Measurements from ENCODE around the gene CDH2.

CDH2 gene

GRCh38 chr18:28005164-28005563 is 171.8 kb downstream of the CDH2 start:
- DNase-seq (ENCODE audit: low read depth) = no peak
- no peak for TF ChIP-seq CTCF (conservative IDR thresholded peaks at IDR 0.05; ENCODE audit: low read length)

GRCh38 chr18:28004606-28005005 is 172.3 kb downstream of the CDH2 start:
- H3K4me3 ChIP-seq (ENCODE audit: low read length) = no peak overlapping the region
- no peak for TF ChIP-seq CTCF (conservative IDR thresholded peaks at IDR 0.05; ENCODE audit: low read length)
- no peak for DNase-seq (ENCODE audit: low read depth)

More at GRCh38 chr18:28005164-28005563, 171.8 kb downstream of the CDH2 start:
- H3K4me3 ChIP-seq (ENCODE audit: low read length) = no peak overlapping the region

GRCh38 chr18:28003451-28003850 is 173.5 kb downstream of the CDH2 start:
- DNase-seq (ENCODE audit: low read depth) = peak; percentile 46
- H3K4me3 ChIP-seq (ENCODE audit: low read length) = no peak overlapping the region
- no peak for TF ChIP-seq CTCF (conservative IDR thresholded peaks at IDR 0.05; ENCODE audit: low read length)

DNA sequence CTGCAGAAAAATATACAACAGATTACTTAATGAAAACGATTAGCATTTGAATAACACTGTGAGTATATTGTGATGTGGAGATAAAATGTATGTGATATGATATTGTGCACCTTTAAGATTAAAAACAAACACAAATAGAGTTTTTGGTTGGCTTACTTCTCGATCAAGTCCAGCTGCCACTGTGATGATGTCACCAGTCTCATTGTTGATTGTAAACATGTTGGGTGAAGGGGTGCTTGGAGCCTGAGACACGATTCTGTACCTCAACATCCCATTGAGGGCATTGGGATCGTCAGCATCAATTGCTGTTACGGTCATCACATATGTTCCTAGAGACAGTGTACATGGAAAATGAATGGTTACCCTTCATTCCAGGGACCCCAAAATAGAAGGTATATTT is 174.1 kb downstream of the CDH2 start:
- no peak overlapping the region for H3K4me3 ChIP-seq (ENCODE audit: low read length)
- no peak for TF ChIP-seq CTCF (conservative IDR thresholded peaks at IDR 0.05; ENCODE audit: low read length)
- DNase-seq (ENCODE audit: low read depth) = no peak

GRCh38 chr18:27996801-27997272 is 180.1 kb downstream of the CDH2 start:
- no peak for TF ChIP-seq CTCF (conservative IDR thresholded peaks at IDR 0.05; ENCODE audit: low read length)
- H3K4me3 ChIP-seq (ENCODE audit: low read length) = no peak overlapping the region
- DNase-seq (ENCODE audit: low read depth) = peak; percentile 29

- no peak for DNase-seq (ENCODE audit: low read depth)
- no peak overlapping the region for H3K4me3 ChIP-seq (ENCODE audit: low read length)
Measured at GRCh38 chr18:27995770-27996502, 181.0 kb downstream of the CDH2 start.

More at GRCh38 chr18:27995770-27996502, 181.0 kb downstream of the CDH2 start:
- no peak for TF ChIP-seq CTCF (conservative IDR thresholded peaks at IDR 0.05; ENCODE audit: low read length)
